IPS DF 6.9 (cell line): Measurements from ENCODE around the gene TAL2.

Experiments
- DNase-seq: peaks from one replicate; pipeline ENCODE4 v3.0.0-alpha.2; 2013; ENCODE audit warnings: low read depth, low spot score
- H3K27ac ChIP-seq: one replicate; pipeline ENCODE4 v1.5.1; 2013; ENCODE audit warnings: low read length, control low read depth
- H3K27me3 ChIP-seq: 2 replicates; pipeline ENCODE4 v1.6.1; 2013; ENCODE audit warnings: mild to moderate bottlenecking, low read length; ENCODE audit not compliant: control insufficient read depth, insufficient read depth
- H3K36me3 ChIP-seq: 2 replicates; pipeline ENCODE4 v1.6.1; 2013; ENCODE audit warnings: low read length; ENCODE audit not compliant: control insufficient read depth, insufficient read depth
- H3K4me1 ChIP-seq: 2 replicates; pipeline ENCODE4 v1.6.1; 2013; ENCODE audit warnings: low read length; ENCODE audit not compliant: control insufficient read depth, insufficient read depth
- H3K4me3 ChIP-seq: 2 replicates; pipeline ENCODE4 v1.5.1; 2013; ENCODE audit warnings: mild to moderate bottlenecking, low read length
- H3K9me3 ChIP-seq: 2 replicates; pipeline ENCODE4 v1.6.1; 2013; ENCODE audit warnings: low read length, inconsistent platforms; ENCODE audit not compliant: control insufficient read depth, insufficient read depth
- WGBS: extraction: QIAGEN DNeasy Blood & Tissue Kit; methylation state at CpG from one replicate; pipeline ENCODE4 v1.1.7; 2013; ENCODE audit warnings: mixed read lengths, missing lambda C conversion rate; ENCODE audit not compliant: insufficient read length, insufficient coverage; 5-methylcytosine and 5-hydroxymethylcytosine counted together

The TAL2 gene

DNA sequence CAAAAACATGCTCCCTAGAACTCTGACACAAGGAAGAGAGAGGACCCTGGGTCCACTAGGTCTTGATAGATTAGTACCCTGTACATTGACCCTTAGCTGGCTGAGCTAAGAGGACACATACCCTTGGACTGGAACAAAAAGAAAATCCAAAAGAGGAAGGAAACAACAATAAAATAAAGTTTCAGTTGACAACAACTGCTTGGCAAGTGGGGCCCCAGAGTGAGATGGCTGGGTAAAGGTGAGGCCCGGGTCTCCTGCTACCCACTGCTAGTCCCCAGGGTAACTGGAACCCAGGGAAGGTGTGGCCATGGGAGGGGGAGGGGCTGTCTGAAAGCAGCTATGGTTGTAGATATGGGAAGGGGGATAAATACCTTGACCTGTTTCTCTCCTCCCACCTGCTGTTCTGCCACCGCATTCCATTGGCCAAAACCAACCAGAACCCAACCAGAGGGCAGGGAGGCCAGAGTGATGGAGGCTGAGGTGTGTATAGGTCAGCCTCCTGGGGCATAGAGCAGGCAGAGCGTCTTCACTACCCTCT lies 11.7 kb downstream of the TAL2 start:
- Histone ChIP-seq H3K27ac (no peak overlapping the region), H3K4me1 (peaks cover 3% of the 10 kb centered on the region), H3K27me3 (no peaks in the 10 kb centered on the region), H3K4me3 (no peak overlapping the region), H3K9me3 (no peaks in the 10 kb centered on the region), H3K36me3 (no peaks in the 10 kb centered on the region)
- no peak for DNase-seq
- WGBS: no CpG with 5 or more reads among the region's 3 CpGs

DNA sequence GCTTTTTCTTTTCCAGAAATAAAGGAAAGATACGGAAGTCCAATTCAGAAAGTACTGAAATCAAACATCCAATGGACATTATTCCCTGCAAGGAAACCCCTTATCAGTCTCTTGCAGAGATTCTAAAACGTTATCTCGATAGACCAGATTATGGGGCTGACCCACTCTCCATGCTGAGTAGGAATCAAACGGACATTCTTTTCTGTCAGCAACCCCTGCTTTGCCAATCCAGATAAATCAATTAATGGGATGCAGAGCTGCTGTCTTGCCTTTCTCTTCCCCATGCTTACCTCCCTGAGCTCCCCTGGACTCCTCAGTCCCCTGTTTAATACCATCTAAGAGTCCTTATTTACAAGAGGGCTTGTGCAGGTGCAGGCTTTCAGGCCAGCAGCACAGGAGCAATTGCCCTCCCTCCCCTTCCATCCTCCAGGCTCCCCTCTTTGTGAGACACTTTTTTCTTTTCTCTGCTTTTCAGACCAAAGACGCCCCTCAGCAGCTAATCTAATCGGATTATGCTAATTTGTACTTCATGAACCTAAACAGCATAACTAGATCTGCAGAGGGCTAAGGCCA lies 14.2 kb downstream of the TAL2 start:
- DNase-seq: no peak
- no peaks in the 10 kb centered on the region for H3K9me3 ChIP-seq
- H3K4me1 ChIP-seq: peaks cover 3% of the 10 kb centered on the region

GRCh38 chr9:105678163-105678562 lies 15.9 kb downstream of the TAL2 start:
- Histone ChIP-seq H3K4me1 (peaks cover 3% of the 10 kb centered on the region), H3K4me3 (no peak overlapping the region), H3K27ac (no peak overlapping the region), H3K9me3 (no peaks in the 10 kb centered on the region), H3K36me3 (no peaks in the 10 kb centered on the region), H3K27me3 (no peaks in the 10 kb centered on the region)
- no CpG with 5 or more reads among the region's 1 CpG for WGBS
- DNase-seq: no peak

More for the DNA sequence above, 14.2 kb downstream of the TAL2 start:
- WGBS: no CpG with 5 or more reads among the region's 6 CpGs
- Histone ChIP-seq H3K36me3 (no peaks in the 10 kb centered on the region), H3K4me3 (no peak overlapping the region), H3K27me3 (no peaks in the 10 kb centered on the region), H3K27ac (no peak overlapping the region)

GRCh38 chr9:105678781-105679180 lies 16.5 kb downstream of the TAL2 start:
- Histone ChIP-seq H3K4me1 (peaks cover 3% of the 10 kb centered on the region), H3K27ac (no peak overlapping the region), H3K36me3 (no peaks in the 10 kb centered on the region), H3K4me3 (no peak overlapping the region), H3K27me3 (no peaks in the 10 kb centered on the region), H3K9me3 (no peaks in the 10 kb centered on the region)
- WGBS: no CpG with 5 or more reads among the region's 1 CpG
- no peak for DNase-seq

- WGBS: no CpG with 5 or more reads among the region's 8 CpGs
- H3K27ac ChIP-seq: no peak overlapping the region
Observed at GRCh38 chr9:105679257-105680022, 17.2 kb downstream of the TAL2 start.

GRCh38 chr9:105681313-105681712 lies 19.1 kb downstream of the TAL2 start:
- no peak for DNase-seq
- Histone ChIP-seq H3K9me3 (no peaks in the 10 kb centered on the region), H3K27me3 (no peaks in the 10 kb centered on the region), H3K4me1 (no peaks in the 10 kb centered on the region), H3K4me3 (no peak overlapping the region), H3K36me3 (no peaks in the 10 kb centered on the region), H3K27ac (no peak overlapping the region)
- no CpG with 5 or more reads among the region's 2 CpGs for WGBS

More at GRCh38 chr9:105679257-105680022, 17.2 kb downstream of the TAL2 start:
- no peak overlapping the region for H3K4me3 ChIP-seq
- H3K27me3 ChIP-seq: no peaks in the 10 kb centered on the region
- H3K9me3 ChIP-seq: no peaks in the 10 kb centered on the region
- DNase-seq: no peak
- H3K36me3 ChIP-seq: no peaks in the 10 kb centered on the region
- H3K4me1 ChIP-seq: no peaks in the 10 kb centered on the region

DNA sequence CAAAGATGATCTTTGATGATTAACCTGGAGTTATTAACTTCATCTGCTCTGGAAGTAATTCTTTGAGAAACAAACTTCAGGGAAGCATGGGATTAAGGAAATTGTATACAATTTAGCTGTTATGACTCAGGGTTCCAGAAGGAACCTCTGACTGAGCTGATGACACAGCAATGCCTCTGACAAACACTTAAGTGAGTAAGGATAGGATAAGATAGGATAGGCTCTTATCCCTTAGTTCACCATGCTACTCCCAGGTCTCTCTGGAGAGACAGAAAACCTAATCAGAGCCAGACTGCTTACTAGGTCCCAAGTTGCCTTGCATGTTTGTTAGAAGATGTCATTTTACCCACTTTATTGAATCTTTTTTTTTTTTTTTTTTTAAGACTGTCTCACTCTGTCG lies 19.5 kb downstream of the TAL2 start:
- no peak for DNase-seq
- Histone ChIP-seq H3K4me1 (no peaks in the 10 kb centered on the region), H3K9me3 (no peaks in the 10 kb centered on the region), H3K27ac (no peak overlapping the region), H3K36me3 (no peaks in the 10 kb centered on the region), H3K4me3 (no peak overlapping the region), H3K27me3 (no peaks in the 10 kb centered on the region)
- WGBS: no CpG with 5 or more reads among the region's 1 CpG

DNA sequence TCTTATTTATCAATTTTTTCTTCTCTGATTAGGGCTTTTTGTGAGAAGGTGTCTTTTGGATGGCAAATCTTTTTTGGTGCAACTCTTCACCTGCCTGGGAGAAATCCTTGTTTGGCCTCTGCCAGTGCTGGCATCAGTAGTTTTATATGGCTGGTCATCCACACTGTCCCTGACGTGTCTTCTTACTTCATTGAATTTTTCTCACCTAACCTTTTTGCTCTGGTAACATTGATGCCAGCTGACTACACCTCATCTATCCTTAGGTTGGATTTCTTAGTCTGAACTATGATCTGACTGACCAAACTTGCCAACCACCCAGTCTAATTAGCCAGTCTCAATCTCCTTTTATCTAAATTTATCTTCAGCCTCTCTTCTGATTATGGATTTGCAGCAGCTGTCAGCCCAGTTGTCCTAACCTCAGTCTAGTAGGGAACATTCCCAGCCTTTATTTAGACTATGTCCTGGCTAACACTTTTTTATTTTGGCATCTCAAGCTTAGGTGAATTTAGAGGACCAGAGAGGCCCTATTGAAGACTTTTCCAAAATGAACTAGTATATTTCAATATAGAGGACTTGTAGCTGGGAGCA lies 21.5 kb downstream of the TAL2 start:
- WGBS: no CpG with 5 or more reads among the region's 1 CpG
- no peak for DNase-seq
- no peaks in the 10 kb centered on the region for H3K27me3 ChIP-seq
- H3K4me3 ChIP-seq: no peak overlapping the region
- no peaks in the 10 kb centered on the region for H3K36me3 ChIP-seq
- no peaks in the 10 kb centered on the region; the same call in 1 of the 2 replicates for H3K4me1 ChIP-seq
- H3K27ac ChIP-seq: no peak overlapping the region
- no peaks in the 10 kb centered on the region for H3K9me3 ChIP-seq

DNA sequence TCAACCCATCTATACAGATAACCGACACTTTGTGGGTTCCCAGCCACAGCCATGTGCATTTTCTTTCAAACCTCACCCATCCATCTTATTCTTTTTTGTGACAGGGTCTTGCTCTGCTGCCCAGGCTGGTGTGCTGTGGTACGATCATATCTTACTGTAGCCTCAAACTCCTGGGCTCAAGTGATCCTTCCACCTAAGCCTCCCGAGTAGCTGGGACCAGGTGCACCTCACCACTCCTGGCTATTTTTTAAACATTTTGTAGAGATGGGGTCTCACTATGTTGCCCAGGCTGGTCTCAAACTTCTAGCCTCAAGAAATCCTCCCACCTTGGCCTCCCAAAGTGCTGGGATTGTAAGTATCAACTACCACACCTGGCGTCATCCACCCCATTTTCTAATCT lies 24.7 kb downstream of the TAL2 start:
- no peak overlapping the region for H3K4me3 ChIP-seq
- H3K36me3 ChIP-seq: no peaks in the 10 kb centered on the region
- H3K27me3 ChIP-seq: no peaks in the 10 kb centered on the region
- WGBS: no CpG with 5 or more reads among the region's 4 CpGs
- DNase-seq: no peak
- H3K9me3 ChIP-seq: no peaks in the 10 kb centered on the region
- H3K4me1 ChIP-seq: no peaks in the 10 kb centered on the region; the same call in 1 of the 2 replicates
- H3K27ac ChIP-seq: no peak overlapping the region

- no CpG with 5 or more reads among the region's 2 CpGs for whole genome bisulfite sequencing
- H3K27me3 ChIP-seq: peaks cover 10% of the 10 kb centered on the region; the same call in 1 of the 2 replicates
- H3K4me1 ChIP-seq: peaks cover 2% of the 10 kb centered on the region
- no peak for DNase-seq
- H3K9me3 ChIP-seq: no peaks in the 10 kb centered on the region
- H3K36me3 ChIP-seq: no peaks in the 10 kb centered on the region
- H3K4me3 ChIP-seq: no peak overlapping the region
- no peak overlapping the region for H3K27ac ChIP-seq
Observed at GRCh38 chr9:105690742-105691141, 28.5 kb downstream of the TAL2 start.
